ENCODE data around the gene FLOT1. TPM values are rescaled to one million over a fixed set of nuclear protein-coding genes. Genes with fewer than 3 reads are reported as not detected.

The FLOT1 gene
- total and polyA plus RNA-seq, 4 donors = 69.4 to 215 (median 157) TPM

- Histone ChIP-seq H3K9me3 (ENCODE audit: control insufficient read depth, insufficient read depth, low read length) (no peaks in the 10 kb centered on the region), H3K27me3 (ENCODE audit: control insufficient read depth, insufficient read depth, low read length) (no peaks in the 10 kb centered on the region), H3K4me1 (ENCODE audit: control insufficient read depth, insufficient read depth, low read length) (no peaks in the 10 kb centered on the region), H3K4me3 (ENCODE audit: low read depth, low read length) (no peak overlapping the region), H3K27ac (ENCODE audit: low read depth, low read length) (no peak overlapping the region), H3K36me3 (ENCODE audit: control insufficient read depth, insufficient read depth, low read length) (peaks cover 77% of the 10 kb centered on the region)
- 94% methylated on average over 4 of the region's 4 CpGs for WGBS (ENCODE audit: insufficient coverage)
- no peak for DNase-seq (ENCODE audit: low read depth in 4 of 6, low spot score in 6 of 6)
Observed at GRCh38 chr6:30703821-30704220, 38.7 kb downstream of the FLOT1 start.

GRCh38 chr6:30703011-30703410 is 39.5 kb downstream of the FLOT1 start:
- DNase-seq (ENCODE audit: low read depth in 4 of 6, low spot score in 6 of 6) = no peak
- H3K27ac ChIP-seq (ENCODE audit: low read depth, low read length) = no peak overlapping the region
- H3K4me1 ChIP-seq (ENCODE audit: control insufficient read depth, insufficient read depth, low read length) = no peaks in the 10 kb centered on the region
- 99% methylated on average over 9 of the region's 10 CpGs for WGBS (ENCODE audit: insufficient coverage)
- no peak overlapping the region for H3K4me3 ChIP-seq (ENCODE audit: low read depth, low read length)
- no peaks in the 10 kb centered on the region for H3K27me3 ChIP-seq (ENCODE audit: control insufficient read depth, insufficient read depth, low read length)
- H3K9me3 ChIP-seq (ENCODE audit: control insufficient read depth, insufficient read depth, low read length) = no peaks in the 10 kb centered on the region
- peaks cover 69% of the 10 kb centered on the region for H3K36me3 ChIP-seq (ENCODE audit: control insufficient read depth, insufficient read depth, low read length)

- DNase-seq (ENCODE audit: low read depth in 4 of 6, low spot score in 6 of 6) = no peak
- Histone ChIP-seq H3K27ac (ENCODE audit: low read depth, low read length) (no peak overlapping the region), H3K4me3 (ENCODE audit: low read depth, low read length) (no peak overlapping the region), H3K27me3 (ENCODE audit: control insufficient read depth, insufficient read depth, low read length) (no peaks in the 10 kb centered on the region), H3K36me3 (ENCODE audit: control insufficient read depth, insufficient read depth, low read length) (peaks cover 48% of the 10 kb centered on the region), H3K9me3 (ENCODE audit: control insufficient read depth, insufficient read depth, low read length) (no peaks in the 10 kb centered on the region), H3K4me1 (ENCODE audit: control insufficient read depth, insufficient read depth, low read length) (no peaks in the 10 kb centered on the region)
- 67% methylated on average over 2 of the region's 4 CpGs for WGBS (ENCODE audit: insufficient coverage)
Observed at GRCh38 chr6:30700340-30700739, 42.1 kb downstream of the FLOT1 start.

- DNase-seq (ENCODE audit: low read depth in 4 of 6, low spot score in 6 of 6) = no peak
- Histone ChIP-seq H3K4me1 (ENCODE audit: control insufficient read depth, insufficient read depth, low read length) (no peaks in the 10 kb centered on the region), H3K36me3 (ENCODE audit: control insufficient read depth, insufficient read depth, low read length) (peaks cover 16% of the 10 kb centered on the region), H3K4me3 (ENCODE audit: low read depth, low read length) (no peak overlapping the region), H3K27me3 (ENCODE audit: control insufficient read depth, insufficient read depth, low read length) (no peaks in the 10 kb centered on the region), H3K9me3 (ENCODE audit: control insufficient read depth, insufficient read depth, low read length) (no peaks in the 10 kb centered on the region), H3K27ac (ENCODE audit: low read depth, low read length) (no peak overlapping the region)
- 100% methylated on average over 3 of the region's 5 CpGs for WGBS (ENCODE audit: insufficient coverage)
Observed at GRCh38 chr6:30696432-30696831, 46.1 kb downstream of the FLOT1 start.

GRCh38 chr6:30691208-30691847 is 51.2 kb downstream of the FLOT1 start:
- H3K9me3 ChIP-seq (ENCODE audit: control insufficient read depth, insufficient read depth, low read length) = no peaks in the 10 kb centered on the region
- WGBS (ENCODE audit: insufficient coverage) = 13% methylated on average over 2 of the region's 8 CpGs
- H3K36me3 ChIP-seq (ENCODE audit: control insufficient read depth, insufficient read depth, low read length) = no peaks in the 10 kb centered on the region
- peaks cover 35% of the 10 kb centered on the region for H3K4me1 ChIP-seq (ENCODE audit: control insufficient read depth, insufficient read depth, low read length)
- H3K27me3 ChIP-seq (ENCODE audit: control insufficient read depth, insufficient read depth, low read length) = no peaks in the 10 kb centered on the region
- peak overlapping the region; percentile 93 for H3K27ac ChIP-seq (ENCODE audit: low read depth, low read length)
- DNase-seq (ENCODE audit: low read depth in 4 of 6, low spot score in 6 of 6) = no peak
- H3K4me3 ChIP-seq (ENCODE audit: low read depth, low read length) = peak overlapping the region; percentile 95

- Histone ChIP-seq H3K4me1 (ENCODE audit: control insufficient read depth, insufficient read depth, low read length) (peaks cover 42% of the 10 kb centered on the region), H3K9me3 (ENCODE audit: control insufficient read depth, insufficient read depth, low read length) (no peaks in the 10 kb centered on the region), H3K36me3 (ENCODE audit: control insufficient read depth, insufficient read depth, low read length) (peaks cover 3% of the 10 kb centered on the region), H3K4me3 (ENCODE audit: low read depth, low read length) (peak within 1 kb of the TSS; percentile 95), H3K27ac (ENCODE audit: low read depth, low read length) (peak within 1 kb of the TSS; percentile 93), H3K27me3 (ENCODE audit: control insufficient read depth, insufficient read depth, low read length) (no peaks in the 10 kb centered on the region)
- DNase-seq (ENCODE audit: low read depth in 4 of 6, low spot score in 6 of 6) = peak; percentile 72 to 95 (median 84)
- WGBS (ENCODE audit: insufficient coverage) = 0% methylated on average over 39 of the region's 40 CpGs
Observed at GRCh38 chr6:30690403-30691207, 51.9 kb downstream of the FLOT1 start, which contains the start of gene NRM. Gene NRM (minus strand): TSS chr6:30690984. CDS start chr6:30690974, 10 bp downstream.

GRCh38 chr6:30689985-30690384 is 52.5 kb downstream of the FLOT1 start:
- 41% methylated on average over 3 of the region's 4 CpGs for WGBS (ENCODE audit: insufficient coverage)
- H3K4me3 ChIP-seq (ENCODE audit: low read depth, low read length) = peak overlapping the region; percentile 95

GRCh38 chr6:30689022-30689865 is 53.2 kb downstream of the FLOT1 start:
- Histone ChIP-seq H3K36me3 (ENCODE audit: control insufficient read depth, insufficient read depth, low read length) (peaks cover 8% of the 10 kb centered on the region), H3K27me3 (ENCODE audit: control insufficient read depth, insufficient read depth, low read length) (no peaks in the 10 kb centered on the region), H3K4me3 (ENCODE audit: low read depth, low read length) (no peak overlapping the region), H3K4me1 (ENCODE audit: control insufficient read depth, insufficient read depth, low read length) (peaks cover 56% of the 10 kb centered on the region), H3K27ac (ENCODE audit: low read depth, low read length) (no peak overlapping the region), H3K9me3 (ENCODE audit: control insufficient read depth, insufficient read depth, low read length) (no peaks in the 10 kb centered on the region)
- 86% methylated on average over 7 of the region's 11 CpGs for WGBS (ENCODE audit: insufficient coverage)
- DNase-seq (ENCODE audit: low read depth in 4 of 6, low spot score in 6 of 6) = no peak

More at GRCh38 chr6:30689985-30690384, 52.5 kb downstream of the FLOT1 start:
- H3K36me3 ChIP-seq (ENCODE audit: control insufficient read depth, insufficient read depth, low read length) = peaks cover 8% of the 10 kb centered on the region
- peak overlapping the region; percentile 93 for H3K27ac ChIP-seq (ENCODE audit: low read depth, low read length)
- no peaks in the 10 kb centered on the region for H3K27me3 ChIP-seq (ENCODE audit: control insufficient read depth, insufficient read depth, low read length)
- H3K4me1 ChIP-seq (ENCODE audit: control insufficient read depth, insufficient read depth, low read length) = peaks cover 48% of the 10 kb centered on the region
- DNase-seq (ENCODE audit: low read depth in 4 of 6, low spot score in 6 of 6) = no peak
- H3K9me3 ChIP-seq (ENCODE audit: control insufficient read depth, insufficient read depth, low read length) = no peaks in the 10 kb centered on the region

- no peak for DNase-seq (ENCODE audit: low read depth in 4 of 6, low spot score in 6 of 6)
- peak overlapping the region; percentile 98 for H3K27ac ChIP-seq (ENCODE audit: low read depth, low read length)
- H3K36me3 ChIP-seq (ENCODE audit: control insufficient read depth, insufficient read depth, low read length) = peaks cover 8% of the 10 kb centered on the region
- H3K27me3 ChIP-seq (ENCODE audit: control insufficient read depth, insufficient read depth, low read length) = no peaks in the 10 kb centered on the region
- no peak overlapping the region for H3K4me3 ChIP-seq (ENCODE audit: low read depth, low read length)
- H3K4me1 ChIP-seq (ENCODE audit: control insufficient read depth, insufficient read depth, low read length) = peaks cover 63% of the 10 kb centered on the region
- H3K9me3 ChIP-seq (ENCODE audit: control insufficient read depth, insufficient read depth, low read length) = no peaks in the 10 kb centered on the region
- 100% methylated on average over 1 of the region's 9 CpGs for WGBS (ENCODE audit: insufficient coverage)
Observed at GRCh38 chr6:30688569-30688968, 53.9 kb downstream of the FLOT1 start.

All from spinal cord (tissue), 10 donors.